Keratinocyte (primary cell): ENCODE results near the gene MAGEL2. TPM values are rescaled to one million over a fixed set of nuclear protein-coding genes. Genes with fewer than 3 reads are reported as not detected.

Source experiments
- DNase-seq: peaks from one replicate; pipeline ENCODE4 v3.0.0-alpha.2; 2011; ENCODE audit warnings: low read depth, missing footprints, low spot score
- FAIRE-seq: peaks from 2 replicates; lab custom pipeline; 2011; peaks lifted over from hg19 to GRCh38; lab: Jason Lieb, UNC
- H2AFZ ChIP-seq: 2 replicates; pipeline ENCODE4 v1.6.0; 2012; ENCODE audit warnings: low read length, control low read depth, inconsistent platforms; ENCODE audit not compliant: control insufficient read depth
- H3K27ac ChIP-seq: 2 replicates; pipeline ENCODE4 v1.5.1; 2011; ENCODE audit warnings: low read length; ENCODE audit not compliant: control insufficient read depth, insufficient read depth
- H3K27me3 ChIP-seq: 3 replicates; pipeline ENCODE4 v1.6.0; 2011; ENCODE audit warnings: low read length; ENCODE audit not compliant: control insufficient read depth, insufficient read depth; ENCODE audit errors: extremely low read depth
- H3K36me3 ChIP-seq, 2 experiments: 2 replicates in 1 of 2; 3 replicates in 1 of 2; pipeline ENCODE4 v1.5.1; 2011; ENCODE audit warnings: low read length in 2 of 2, mild to moderate bottlenecking in 1 of 2; ENCODE audit not compliant: control insufficient read depth in 2 of 2, insufficient read depth in 2 of 2; ENCODE audit errors: extremely low read depth in 1 of 2
- H3K4me1 ChIP-seq: 3 replicates; pipeline ENCODE4 v1.5.1; 2011; ENCODE audit warnings: low read length; ENCODE audit not compliant: control insufficient read depth, insufficient read depth; ENCODE audit errors: extremely low read depth
- H3K4me2 ChIP-seq: 3 replicates; pipeline ENCODE4 v1.6.0; 2011; ENCODE audit warnings: low read depth, low read length; ENCODE audit not compliant: control insufficient read depth, insufficient read depth; ENCODE audit errors: extremely low read depth
- H3K4me3 ChIP-seq, 3 experiments: fragments of 200-600 bp in 1 of 3; sonication (generic) in 1 of 3; 2 replicates in 2 of 3; 3 replicates in 1 of 3; pipeline ENCODE4 v1.5.1; 2011 to 2016; ENCODE audit warnings: low read length in 3 of 3, mild to moderate bottlenecking in 3 of 3, control low read depth in 2 of 3, inconsistent platforms in 1 of 3, low read depth in 1 of 3, mixed read lengths in 1 of 3, mixed run types in 1 of 3, moderate library complexity in 1 of 3; ENCODE audit not compliant: control insufficient read depth in 2 of 3, insufficient read depth in 2 of 3; ENCODE audit errors: extremely low read depth in 1 of 3
- H3K79me2 ChIP-seq: 2 replicates; pipeline ENCODE4 v1.6.0; 2012; ENCODE audit warnings: low read length; ENCODE audit not compliant: control insufficient read depth, insufficient read depth
- H3K9ac ChIP-seq: 3 replicates; pipeline ENCODE4 v1.6.0; 2011; ENCODE audit warnings: low read length; ENCODE audit not compliant: control insufficient read depth, insufficient read depth; ENCODE audit errors: extremely low read depth
- H3K9me1 ChIP-seq: 3 replicates; pipeline ENCODE4 v1.6.0; 2011; ENCODE audit warnings: low read length; ENCODE audit not compliant: control insufficient read depth, insufficient read depth; ENCODE audit errors: extremely low read depth
- H3K9me3 ChIP-seq: 2 replicates; pipeline ENCODE4 v1.5.1; 2012; ENCODE audit warnings: low read depth, low read length; ENCODE audit not compliant: control insufficient read depth
- H4K20me1 ChIP-seq: 3 replicates; pipeline ENCODE4 v1.6.0; 2011; ENCODE audit warnings: low read length; ENCODE audit not compliant: control insufficient read depth, insufficient read depth; ENCODE audit errors: extremely low read depth
- CTCF ChIP-seq, 3 experiments: IDR thresholded peaks in 1 of 3; conservative IDR thresholded peaks in 1 of 3; optimal IDR thresholded peaks in 1 of 3; 2 replicates in 2 of 3; 3 replicates in 1 of 3; pipeline versions ENCODE3 to v1.5.1; 2011; ENCODE audit warnings: low read length in 3 of 3, mild to moderate bottlenecking in 3 of 3, moderate library complexity in 2 of 3, control low read depth in 1 of 3, inconsistent platforms in 1 of 3; ENCODE audit not compliant: insufficient read depth in 2 of 3; ENCODE audit errors: extremely low read depth in 1 of 3
- EZH2 ChIP-seq: IDR thresholded peaks from one replicate; pipeline ENCODE4 v1.6.1; 2012; ENCODE audit warnings: inconsistent platforms, mild to moderate bottlenecking, low read length, moderate library complexity
- dilution Hi-C: fragments of 300-500 bp; cut with MboI; formaldehyde crosslinking; loops from one replicate; pipeline ENCODE4 v1.7.0; 2020; ENCODE audit warnings: low sequenced_read_pairs; ENCODE audit not compliant: extremely low pct_ligation_motif_present
- polyA plus RNA-seq, 5 experiments: library from polyadenylated mRNA; depleted of rRNA in 3 of 5; stranded (reverse) in 3 of 5; stranded (forward) in 1 of 5; unstranded in 1 of 5; fragments of >200 nt; gene quantifications; 1 replicate in 1 of 5; 2 replicates in 3 of 5; 3 replicates in 1 of 5; pipeline versions ENCODE4 v1.2.1 to v1.2.3, GENCODE V29; 2011 to 2012; ENCODE audit warnings: missing spikeins in 2 of 5, low read depth in 1 of 5, low replicate concordance in 1 of 5

Gene MAGEL2
- polyA plus RNA-seq, 1 donor (not counting 4 experiments of a cell fraction or from before 2014, with no cell fraction given): not detected

DNA sequence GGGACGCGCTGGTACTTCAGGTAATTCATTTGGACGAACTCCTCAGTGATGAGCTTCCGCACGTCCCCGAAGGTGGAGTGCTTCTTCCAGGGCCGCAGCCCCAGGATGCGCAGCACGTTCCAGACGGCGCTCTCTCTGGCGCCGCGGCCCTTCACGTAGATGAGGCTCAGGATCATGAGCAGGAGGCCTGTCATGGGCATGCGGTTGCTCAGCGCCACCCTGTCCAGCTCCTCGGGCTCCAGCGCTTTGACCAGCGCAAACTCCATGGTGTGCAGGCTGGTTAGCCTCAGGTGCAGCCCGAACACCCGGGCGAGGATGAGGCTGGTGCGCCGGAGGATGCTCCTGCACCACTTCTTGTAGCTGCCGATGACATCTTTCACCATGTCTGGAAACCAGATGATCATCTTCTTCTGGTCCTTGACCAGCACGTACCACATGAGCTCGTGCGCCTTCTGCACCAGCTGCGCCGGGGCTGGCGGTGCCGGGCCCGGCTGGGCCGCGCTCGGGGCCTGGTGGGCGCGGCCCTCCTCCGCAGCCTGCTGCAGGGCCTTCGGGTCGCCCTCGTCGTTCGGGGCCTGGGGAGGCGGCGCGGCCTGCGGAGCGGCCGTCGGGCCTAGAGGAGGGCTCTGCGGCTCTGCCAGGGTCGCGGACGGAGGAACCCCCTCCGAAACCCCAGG is 38.9 kb upstream of the MAGEL2 start:
- H3K9me3 ChIP-seq: peaks cover 2% of the 10 kb centered on the region
- H3K9me1 ChIP-seq: no peaks in the 10 kb centered on the region
- no peak overlapping the region for H3K4me3 ChIP-seq
- no peaks in the 10 kb centered on the region for H3K27me3 ChIP-seq
- H3K9ac ChIP-seq: no peak overlapping the region
- no peaks in the 10 kb centered on the region for H3K36me3 ChIP-seq
- no peak for TF ChIP-seq CTCF (optimal IDR thresholded peaks at IDR 0.05 in 1 of 3, IDR thresholded peaks at IDR 0.05 in 1 of 3, conservative IDR thresholded peaks at IDR 0.05 in 1 of 3; ENCODE audit: extremely low read depth in 1 of 3, insufficient read depth in 2 of 3, low read length in 3 of 3)
- no peak for TF ChIP-seq EZH2
- no peaks in the 10 kb centered on the region for H3K79me2 ChIP-seq
- H2AFZ ChIP-seq: no peak overlapping the region
- H3K4me2 ChIP-seq: no peak overlapping the region
- no peak overlapping the region for H3K27ac ChIP-seq
- H4K20me1 ChIP-seq: no peaks in the 10 kb centered on the region
- no peak for FAIRE-seq
- dilution Hi-C loops: no loop called here
- DNase-seq: no peak
- no peaks in the 10 kb centered on the region for H3K4me1 ChIP-seq

DNA sequence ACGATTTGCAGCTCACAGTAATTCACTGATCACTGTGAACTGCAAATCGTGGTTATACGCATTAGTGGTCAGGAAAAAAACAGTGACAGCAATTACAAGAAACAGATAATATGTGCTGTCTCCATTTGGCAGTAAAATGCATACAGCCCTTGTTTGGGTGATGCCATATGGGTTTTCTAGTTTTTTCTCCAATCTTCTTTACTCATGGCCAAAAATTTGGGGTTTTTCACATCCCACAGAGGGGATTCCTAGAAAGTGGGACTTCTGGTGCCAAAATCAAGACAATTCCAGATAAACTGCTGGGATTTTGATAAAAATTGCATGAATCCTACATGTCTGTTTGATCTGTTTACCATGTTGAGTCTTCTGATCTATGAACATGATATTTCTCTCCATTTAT is 23.8 kb upstream of the MAGEL2 start:
- Histone ChIP-seq H2AFZ (no peak overlapping the region), H3K27ac (no peak overlapping the region), H3K27me3 (no peaks in the 10 kb centered on the region), H3K9me1 (no peaks in the 10 kb centered on the region), H3K9ac (no peak overlapping the region), H4K20me1 (no peaks in the 10 kb centered on the region), H3K4me2 (no peak overlapping the region), H3K79me2 (no peaks in the 10 kb centered on the region), H3K36me3 (no peaks in the 10 kb centered on the region), H3K4me3 (no peak overlapping the region), H3K9me3 (peaks cover 2% of the 10 kb centered on the region), H3K4me1 (no peaks in the 10 kb centered on the region)
- DNase-seq: no peak
- TF ChIP-seq CTCF (optimal IDR thresholded peaks at IDR 0.05 in 1 of 3, IDR thresholded peaks at IDR 0.05 in 1 of 3, conservative IDR thresholded peaks at IDR 0.05 in 1 of 3; ENCODE audit: extremely low read depth in 1 of 3, insufficient read depth in 2 of 3, low read length in 3 of 3) (no peak), EZH2 (no peak)
- no peak for FAIRE-seq
- dilution Hi-C loops: no loop called here
